OCI-LY7 (cell line): ENCODE measurements around the gene USP48. TPM values are rescaled to one million over a fixed set of nuclear protein-coding genes. Genes with fewer than 3 reads are reported as not detected.

ENCODE experiments used
- BruUV-seq: library from RNA; stranded (reverse); fragments of 400-500 nt; replicated peaks from 2 replicates; lab custom pipeline; 2021; lab: Mats Ljungman, UMichigan
- CTCF ChIA-PET: fragments of 300-600 bp; sonication (Branson Sonifier 250); formaldehyde crosslinking; loops from one replicate; lab custom pipeline; 2022; ENCODE audit warnings: antibody characterized with exemption; ENCODE audit not compliant: unreplicated experiment; lab: Charles Lee
- POLR2A ChIA-PET: fragments of 300-600 bp; sonication (Branson Sonifier 250); formaldehyde crosslinking; loops from one replicate; lab custom pipeline; 2022; ENCODE audit warnings: antibody characterized with exemption; lab: Charles Lee
- DNase-seq: peaks from one replicate; pipeline ENCODE4 v3.0.0-alpha.2; 2015; ENCODE audit warnings: low spot score
- H2AFZ ChIP-seq: fragments of 200-600 bp; sonication (generic), shearing (Covaris generic); 2 replicates; pipeline ENCODE4 v1.6.1; 2014; ENCODE audit warnings: mild to moderate bottlenecking, antibody characterized with exemption, low read length, moderate library complexity
- H3K27ac ChIP-seq: fragments of 200-600 bp; sonication (generic); 2 replicates; pipeline ENCODE4 v1.5.1; 2014; ENCODE audit warnings: mixed run types, low read depth, mild to moderate bottlenecking, moderate library complexity, low read length, inconsistent platforms; ENCODE audit not compliant: poor library complexity, severe bottlenecking
- H3K36me3 ChIP-seq: fragments of 200-600 bp; sonication (generic); 2 replicates; pipeline ENCODE4 v1.6.1; 2014; ENCODE audit warnings: mild to moderate bottlenecking, antibody characterized with exemption, low read length, moderate library complexity, mixed read lengths; ENCODE audit not compliant: insufficient read depth
- H3K4me1 ChIP-seq: fragments of 200-600 bp; sonication (generic); 2 replicates; pipeline ENCODE4 v1.5.1; 2014; ENCODE audit warnings: mild to moderate bottlenecking, low read length; ENCODE audit not compliant: insufficient read depth, poor library complexity, severe bottlenecking
- H3K4me2 ChIP-seq: fragments of 200-600 bp; sonication (generic); 2 replicates; pipeline ENCODE4 v1.6.1; 2014; ENCODE audit warnings: mild to moderate bottlenecking, low read length
- H3K4me3 ChIP-seq: fragments of 200-600 bp; sonication (generic); 2 replicates; pipeline ENCODE4 v1.5.1; 2014; ENCODE audit warnings: mild to moderate bottlenecking, low read depth, low read length; ENCODE audit not compliant: poor library complexity, severe bottlenecking
- H3K79me2 ChIP-seq: fragments of 200-600 bp; sonication (generic); 2 replicates; pipeline ENCODE4 v1.6.1; 2016; ENCODE audit warnings: low read depth, mild to moderate bottlenecking, low read length, moderate library complexity, mixed read lengths; ENCODE audit not compliant: insufficient read depth
- H3K9me2 ChIP-seq: fragments of 200-600 bp; sonication (generic); 2 replicates; pipeline ENCODE4 v1.6.1; 2016; ENCODE audit warnings: mild to moderate bottlenecking, low read length, mixed read lengths; ENCODE audit not compliant: insufficient read depth
- H3K9me3 ChIP-seq: fragments of 200-600 bp; sonication (generic); 2 replicates; pipeline ENCODE4 v1.6.1; 2014; ENCODE audit warnings: mild to moderate bottlenecking, mixed run types, low read length, mixed read lengths
- H4K20me1 ChIP-seq: fragments of 200-600 bp; sonication (generic); 2 replicates; pipeline ENCODE4 v1.6.1; 2014; ENCODE audit warnings: mild to moderate bottlenecking, antibody characterized with exemption, low read length, moderate library complexity, mixed read lengths; ENCODE audit not compliant: insufficient read depth
- CTCF ChIP-seq: fragments of 200-600 bp; sonication (generic); conservative IDR thresholded peaks from 2 replicates; pipeline ENCODE4 v1.5.1; 2014; ENCODE audit warnings: mild to moderate bottlenecking, antibody characterized with exemption, low read length, moderate library complexity, mixed read lengths
- EZH2phosphoT487 ChIP-seq: fragments of 200-600 bp; sonication (generic); IDR thresholded peaks from 2 replicates; pipeline ENCODE4 v1.6.1; 2018; ENCODE audit warnings: low read depth, borderline replicate concordance, mild to moderate bottlenecking, mixed run types, antibody characterized with exemption, low read length, moderate library complexity, mixed read lengths
- intact Hi-C: fragments of 100-400 bp; cut with micrococcal nuclease; formaldehyde crosslinking; loops from one replicate; pipeline ENCODE4 v1.10.0; 2022; ENCODE audit not compliant: unreplicated experiment
- total RNA-seq, 2 experiments: library from RNA; depleted of rRNA in 1 of 2; stranded (reverse); fragments of >200 nt in 1 of 2; shearing (Covaris generic) in 1 of 2; gene quantifications; 2 replicates each; pipeline ENCODE4 v1.2.3, GENCODE V29; 2014 to 2022

USP48 gene
- total RNA-seq, 2 experiments from 2014 or later, result 45.0 to 98.3 TPM

GRCh38 chr1:21629971-21630370 is 153.0 kb downstream of the USP48 start:
- H3K79me2 ChIP-seq, result no peaks in the 10 kb centered on the region
- no peak for TF ChIP-seq EZH2phosphoT487
- TF ChIP-seq CTCF, result no peak
- no TSS peak for BruUV-seq
- no peaks in the 10 kb centered on the region for H3K9me2 ChIP-seq
- no peaks in the 10 kb centered on the region for H3K4me1 ChIP-seq
- H3K36me3 ChIP-seq, result no peaks in the 10 kb centered on the region
- no peaks in the 10 kb centered on the region for H4K20me1 ChIP-seq
- intact Hi-C loops, result no loop called here
- ChIA-PET CTCF (no interaction called here), POLR2A (no interaction called here)
- no peak overlapping the region for H3K4me2 ChIP-seq
- no peak overlapping the region for H3K4me3 ChIP-seq
- no peak for DNase-seq
- no peaks in the 10 kb centered on the region for H3K9me3 ChIP-seq
- no peak overlapping the region for H2AFZ ChIP-seq
- no peak overlapping the region for H3K27ac ChIP-seq

GRCh38 chr1:21628798-21629393 is 154.1 kb downstream of the USP48 start:
- Histone ChIP-seq H3K36me3 (no peaks in the 10 kb centered on the region), H3K9me3 (no peaks in the 10 kb centered on the region), H4K20me1 (no peaks in the 10 kb centered on the region), H3K79me2 (no peaks in the 10 kb centered on the region), H3K4me1 (no peaks in the 10 kb centered on the region), H3K27ac (no peak overlapping the region), H3K4me2 (no peak overlapping the region), H2AFZ (no peak overlapping the region), H3K9me2 (no peaks in the 10 kb centered on the region), H3K4me3 (no peak overlapping the region)
- no peak for TF ChIP-seq EZH2phosphoT487
- no peak for TF ChIP-seq CTCF
- no peak for DNase-seq
- ChIA-PET CTCF (no interaction called here), POLR2A (no interaction called here)
- no TSS peak for BruUV-seq
- intact Hi-C loops, result no loop called here

Other genes with a start within 250 kb of the USP48 start
- not detected in 2 replicates for gene RAP1GAP, start 113.8 kb downstream of the USP48 start, total RNA-seq (2014; rRNA removed; shearing (Covaris generic))
- not detected in 2 replicates for gene RAP1GAP, start 113.8 kb downstream of the USP48 start, total RNA-seq (2022)
- not detected in 2 replicates for gene LDLRAD2, start 29.1 kb upstream of the USP48 start, total RNA-seq (2014; rRNA removed; shearing (Covaris generic))
- gene LDLRAD2, start 29.1 kb upstream of the USP48 start, total RNA-seq (2022), result not detected in 2 replicates
- 1.2 and 1.6 TPM in 2 replicates for gene HSPG2, start 154.2 kb upstream of the USP48 start, total RNA-seq (2014; rRNA removed; shearing (Covaris generic))
- gene HSPG2, start 154.2 kb upstream of the USP48 start, total RNA-seq (2022), result 3.5 and 4.7 TPM in 2 replicates
- gene CELA3B, start 193.9 kb upstream of the USP48 start, total RNA-seq (2014; rRNA removed; shearing (Covaris generic)), result not detected in 2 replicates
- not detected in 2 replicates for gene CELA3B, start 193.9 kb upstream of the USP48 start, total RNA-seq (2022)
- not detected in 2 replicates for gene CELA3A, start 218.5 kb upstream of the USP48 start, total RNA-seq (2014; rRNA removed; shearing (Covaris generic))
- not detected in 2 replicates for gene CELA3A, start 218.5 kb upstream of the USP48 start, total RNA-seq (2022)